Uterus (tissue), 4 donors: Measurements from ENCODE around the gene LTBP4. TPM values are rescaled to one million over a fixed set of nuclear protein-coding genes. Genes with fewer than 3 reads are reported as not detected.
A peak's percentile ranks its signal among the peaks of the same experiment; 100 is the strongest.

Experiments used
- DNase-seq, 2 donors: peaks; one replicate each; pipeline ENCODE4 v3.0.0-alpha.2; 2019 to 2020
- H3K27ac ChIP-seq, 2 donors: fragments of 200-600 bp; sonication (generic); 1 replicate in 1 of 2; 2 replicates in 1 of 2; pipeline ENCODE4 v1.5.1; 2016 to 2018
- H3K27me3 ChIP-seq, 2 donors: fragments of 200-600 bp; sonication (generic); one replicate each; pipeline ENCODE4 v1.5.1; 2018 to 2019; ENCODE audit warnings: control low read depth in 1 of 2
- H3K36me3 ChIP-seq, 2 donors: fragments of 200-600 bp; sonication (generic); one replicate each; pipeline ENCODE4 v1.5.1; 2019; ENCODE audit warnings: control low read depth in 1 of 2
- H3K4me1 ChIP-seq, 2 donors: fragments of 200-600 bp; sonication (generic); one replicate each; pipeline ENCODE4 v1.5.1; 2018 to 2019; ENCODE audit warnings: control low read depth in 1 of 2
- H3K4me3 ChIP-seq, 2 donors: fragments of 200-600 bp; sonication (generic); 1 replicate in 1 of 2; 2 replicates in 1 of 2; pipeline ENCODE4 v1.5.1; 2018 to 2019; ENCODE audit warnings: mild to moderate bottlenecking in 1 of 2
- H3K9me3 ChIP-seq, 2 donors: fragments of 200-600 bp; sonication (generic); one replicate each; pipeline ENCODE4 v1.5.1; 2019; ENCODE audit warnings: control low read depth in 1 of 2
- POLR2A ChIP-seq, 2 donors: fragments of 450-650 bp; IDR thresholded peaks; one replicate each; pipeline ENCODE4 v1.6.1; 2016; ENCODE audit warnings: antibody characterized with exemption in 2 of 2, mild to moderate bottlenecking in 1 of 2, moderate library complexity in 1 of 2
- intact Hi-C: fragments of 100-400 bp; cut with DNase I; formaldehyde crosslinking; loops from one replicate; pipeline ENCODE4 v1.15.1; 2023; ENCODE audit warnings: low total_unique reads
- total RNA-seq, 4 donors: library from RNA; depleted of rRNA in 3 of 4; stranded (reverse); fragments of >200 nt in 3 of 4; gene quantifications; one replicate each; pipeline versions ENCODE4 v1.1.0 to v1.2.4, GENCODE V29; 2014 to 2023
- TF ChIP-seq, protein P1 (sequence below), 4 experiments: fragments of 200-600 bp in 2 of 4; fragments of 450-650 bp in 2 of 4; sonication (generic) in 2 of 4; IDR thresholded peaks; one replicate each; pipeline ENCODE4 v1.5.1; 2016 to 2019; ENCODE audit warnings: antibody characterized with exemption in 4 of 4, mild to moderate bottlenecking in 2 of 4, moderate library complexity in 1 of 4
- donor health status: DM: yes; HTN: yes; CAD: no.

Gene LTBP4
- total RNA-seq, 4 donors from 2014 or later, result 163 to 1,000 (median 501) TPM

GRCh38 chr19:40608957-40609356 is 7.8 kb downstream of the LTBP4 start:
- no peak overlapping the region for H3K27ac ChIP-seq
- intact Hi-C loops, result loop anchor here (10.0 kb wide), 1 partner anchor 144 kb away; the partner anchor contains the start of genes BLVRB and SPTBN4
- H3K4me3 ChIP-seq, result no peak overlapping the region

DNA sequence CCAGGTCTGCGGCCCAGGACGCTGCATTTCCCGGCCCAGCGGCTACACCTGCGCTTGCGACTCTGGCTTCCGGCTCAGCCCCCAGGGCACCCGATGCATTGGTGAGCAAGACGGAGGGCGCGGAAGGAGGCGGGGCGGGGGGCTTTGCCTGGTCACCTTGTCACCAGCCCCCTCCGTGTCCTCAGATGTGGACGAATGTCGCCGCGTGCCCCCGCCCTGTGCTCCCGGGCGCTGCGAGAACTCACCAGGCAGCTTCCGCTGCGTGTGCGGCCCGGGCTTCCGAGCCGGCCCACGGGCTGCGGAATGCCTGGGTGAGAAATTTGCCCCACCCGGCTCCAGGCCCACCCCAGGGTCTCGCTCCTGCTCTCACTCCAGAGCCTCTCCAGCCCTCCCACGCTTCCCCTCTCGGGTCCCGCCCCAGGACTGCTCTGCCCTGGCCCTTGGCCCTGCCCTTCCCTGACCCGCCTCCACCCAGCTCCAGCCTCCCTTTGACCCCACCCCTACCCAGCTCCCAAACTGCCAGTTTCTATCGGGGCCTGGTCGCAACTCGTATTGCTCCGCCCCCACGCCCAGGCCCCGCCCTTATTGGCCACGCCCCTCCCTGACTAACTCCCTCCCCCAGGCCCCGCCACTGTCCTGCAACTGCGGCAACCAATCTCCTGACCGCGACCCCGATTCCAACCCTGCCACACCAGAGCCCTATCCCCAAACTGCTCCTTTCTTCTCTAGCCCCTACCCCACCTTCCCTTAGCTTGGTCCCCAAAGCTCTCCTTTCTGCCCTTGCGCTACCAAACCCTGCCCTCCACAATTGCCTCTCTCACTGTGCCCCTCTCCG is 8.6 kb downstream of the LTBP4 start:
- peak; percentile 75 to 95 for DNase-seq
- peaks cover 0 to 9% of the 10 kb centered on the region in 2 donors for H3K4me1 ChIP-seq
- intact Hi-C loops, result loop anchor here (10.0 kb wide), 1 partner anchor 145 kb away; the partner anchor contains the start of genes BLVRB and SPTBN4

More at GRCh38 chr19:40608957-40609356, 7.8 kb downstream of the LTBP4 start:
- Histone ChIP-seq H3K27me3 (no peaks in the 10 kb centered on the region), H3K9me3 (no peaks in the 10 kb centered on the region), H3K4me1 (peaks cover 0 to 11% of the 10 kb centered on the region in 2 donors), H3K36me3 (no peaks in the 10 kb centered on the region)
- no peak for TF ChIP-seq POLR2A (IDR thresholded peaks at IDR 0.05)
- TF ChIP-seq, protein P1, sequence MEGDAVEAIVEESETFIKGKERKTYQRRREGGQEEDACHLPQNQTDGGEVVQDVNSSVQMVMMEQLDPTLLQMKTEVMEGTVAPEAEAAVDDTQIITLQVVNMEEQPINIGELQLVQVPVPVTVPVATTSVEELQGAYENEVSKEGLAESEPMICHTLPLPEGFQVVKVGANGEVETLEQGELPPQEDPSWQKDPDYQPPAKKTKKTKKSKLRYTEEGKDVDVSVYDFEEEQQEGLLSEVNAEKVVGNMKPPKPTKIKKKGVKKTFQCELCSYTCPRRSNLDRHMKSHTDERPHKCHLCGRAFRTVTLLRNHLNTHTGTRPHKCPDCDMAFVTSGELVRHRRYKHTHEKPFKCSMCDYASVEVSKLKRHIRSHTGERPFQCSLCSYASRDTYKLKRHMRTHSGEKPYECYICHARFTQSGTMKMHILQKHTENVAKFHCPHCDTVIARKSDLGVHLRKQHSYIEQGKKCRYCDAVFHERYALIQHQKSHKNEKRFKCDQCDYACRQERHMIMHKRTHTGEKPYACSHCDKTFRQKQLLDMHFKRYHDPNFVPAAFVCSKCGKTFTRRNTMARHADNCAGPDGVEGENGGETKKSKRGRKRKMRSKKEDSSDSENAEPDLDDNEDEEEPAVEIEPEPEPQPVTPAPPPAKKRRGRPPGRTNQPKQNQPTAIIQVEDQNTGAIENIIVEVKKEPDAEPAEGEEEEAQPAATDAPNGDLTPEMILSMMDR (IDR thresholded peaks at IDR 0.05), result no peak
- no peak for DNase-seq

GRCh38 chr19:40610396-40611064 is 9.4 kb downstream of the LTBP4 start:
- TF ChIP-seq, protein P1 (IDR thresholded peaks at IDR 0.05), result no peak
- no peak for TF ChIP-seq POLR2A (IDR thresholded peaks at IDR 0.05)
- Histone ChIP-seq H3K27ac (peak overlapping the region; percentile 70 to 71), H3K27me3 (no peaks in the 10 kb centered on the region), H3K4me1 (peaks cover 0 to 8% of the 10 kb centered on the region in 2 donors), H3K9me3 (no peaks in the 10 kb centered on the region), H3K36me3 (no peaks in the 10 kb centered on the region), H3K4me3 (no peak overlapping the region)
- no peak for DNase-seq
- intact Hi-C loops, result no loop called here

More for the DNA sequence above, 8.6 kb downstream of the LTBP4 start:
- Histone ChIP-seq H3K9me3 (no peaks in the 10 kb centered on the region), H3K4me3 (peak overlapping the region; percentile 10 to 13), H3K27me3 (no peaks in the 10 kb centered on the region), H3K36me3 (no peaks in the 10 kb centered on the region), H3K27ac (peak overlapping the region; percentile 70 to 71)
- TF ChIP-seq POLR2A (IDR thresholded peaks at IDR 0.05), result peak in 1 of 2 donors; percentile 7
- TF ChIP-seq, protein P1 (IDR thresholded peaks at IDR 0.05), result no peak

GRCh38 chr19:40611096-40611495 is 9.9 kb downstream of the LTBP4 start:
- Histone ChIP-seq H3K36me3 (no peaks in the 10 kb centered on the region), H3K27me3 (no peaks in the 10 kb centered on the region), H3K4me3 (no peak overlapping the region), H3K4me1 (peaks cover 0 to 3% of the 10 kb centered on the region in 2 donors), H3K27ac (peak overlapping the region; percentile 70 to 71), H3K9me3 (no peaks in the 10 kb centered on the region)
- TF ChIP-seq, protein P1 (IDR thresholded peaks at IDR 0.05), result no peak
- no peak for TF ChIP-seq POLR2A (IDR thresholded peaks at IDR 0.05)
- intact Hi-C loops, result no loop called here
- DNase-seq, result no peak
